ENCODE results near the gene WNT6.

Gene WNT6

DNA sequence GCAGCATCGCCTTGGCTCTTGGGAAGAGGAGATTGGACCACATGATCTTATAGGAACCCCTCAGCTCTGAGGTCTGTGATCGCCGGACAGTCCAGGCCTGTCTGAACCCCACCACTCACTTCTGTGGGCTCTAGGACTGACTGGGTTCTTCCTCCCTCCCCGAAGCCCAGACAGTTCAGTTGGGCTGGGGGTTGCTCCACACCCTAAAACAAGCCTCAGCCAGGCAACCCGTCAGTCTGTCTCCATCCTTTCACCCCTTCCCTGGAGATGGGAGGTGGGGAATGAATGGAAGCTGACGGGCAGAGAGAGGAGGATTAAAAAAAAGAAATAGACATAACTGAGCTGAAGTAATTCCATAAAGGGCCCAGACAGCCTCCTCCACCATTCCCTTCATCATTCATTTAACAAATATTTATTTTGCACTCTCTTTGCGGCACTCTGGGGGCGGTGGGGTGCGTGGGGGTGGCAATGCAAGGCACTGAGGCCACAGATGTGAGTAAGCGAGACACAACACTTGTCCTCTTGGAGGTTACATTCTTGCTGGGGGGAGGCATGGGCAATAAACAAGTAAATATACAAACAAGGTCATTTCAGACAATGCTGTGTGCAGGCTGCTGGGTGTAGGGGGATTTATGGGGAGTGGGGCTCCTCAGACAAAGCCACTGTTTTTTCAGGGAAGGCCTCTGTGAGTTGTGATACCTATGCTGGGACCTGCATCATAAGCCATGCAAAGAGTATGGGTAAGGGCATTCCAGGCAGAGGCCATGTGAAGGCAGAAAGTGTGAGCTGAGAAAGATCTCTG, 33.9 kb downstream of the WNT6 start:
- DNase-seq (ENCODE audit: low read depth in 3 of 3): no peak

- no peak for DNase-seq (ENCODE audit: low read depth in 3 of 3)
These were observed 34.7 kb downstream of the WNT6 start for GRCh38 chr2:218894151-218894879.

GRCh38 chr2:218894880-218895157, 35.2 kb downstream of the WNT6 start:
- DNase-seq (ENCODE audit: low read depth in 3 of 3): no peak

DNA sequence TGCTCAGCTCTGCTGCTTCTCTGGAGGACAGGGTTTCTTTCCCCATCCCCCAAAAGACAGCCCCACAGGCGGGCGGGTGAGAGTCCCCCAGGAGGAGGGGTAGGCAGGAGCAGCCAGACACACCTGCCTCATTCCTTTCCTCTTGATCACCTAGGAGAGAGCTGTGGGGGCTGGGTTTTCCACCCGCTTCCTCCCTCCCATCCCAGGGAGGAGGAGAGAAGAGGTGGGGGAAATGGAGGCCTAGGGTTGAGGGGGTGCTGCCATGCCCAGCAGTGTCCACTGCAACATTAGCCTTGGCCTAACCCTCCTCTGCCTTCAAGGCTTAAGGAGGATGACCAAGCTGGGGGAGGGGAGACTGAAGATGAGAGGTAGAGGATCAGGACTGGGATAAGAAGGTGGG, 35.7 kb downstream of the WNT6 start:
- DNase-seq (ENCODE audit: low read depth in 3 of 3): no peak

- no peak for DNase-seq (ENCODE audit: low read depth in 3 of 3)
These were observed 36.3 kb downstream of the WNT6 start for GRCh38 chr2:218895759-218896500.

GRCh38 chr2:218896501-218897393, 37.1 kb downstream of the WNT6 start:
- DNase-seq (ENCODE audit: low read depth in 3 of 3): peak; percentile 77 to 86 (median 84)

DNA sequence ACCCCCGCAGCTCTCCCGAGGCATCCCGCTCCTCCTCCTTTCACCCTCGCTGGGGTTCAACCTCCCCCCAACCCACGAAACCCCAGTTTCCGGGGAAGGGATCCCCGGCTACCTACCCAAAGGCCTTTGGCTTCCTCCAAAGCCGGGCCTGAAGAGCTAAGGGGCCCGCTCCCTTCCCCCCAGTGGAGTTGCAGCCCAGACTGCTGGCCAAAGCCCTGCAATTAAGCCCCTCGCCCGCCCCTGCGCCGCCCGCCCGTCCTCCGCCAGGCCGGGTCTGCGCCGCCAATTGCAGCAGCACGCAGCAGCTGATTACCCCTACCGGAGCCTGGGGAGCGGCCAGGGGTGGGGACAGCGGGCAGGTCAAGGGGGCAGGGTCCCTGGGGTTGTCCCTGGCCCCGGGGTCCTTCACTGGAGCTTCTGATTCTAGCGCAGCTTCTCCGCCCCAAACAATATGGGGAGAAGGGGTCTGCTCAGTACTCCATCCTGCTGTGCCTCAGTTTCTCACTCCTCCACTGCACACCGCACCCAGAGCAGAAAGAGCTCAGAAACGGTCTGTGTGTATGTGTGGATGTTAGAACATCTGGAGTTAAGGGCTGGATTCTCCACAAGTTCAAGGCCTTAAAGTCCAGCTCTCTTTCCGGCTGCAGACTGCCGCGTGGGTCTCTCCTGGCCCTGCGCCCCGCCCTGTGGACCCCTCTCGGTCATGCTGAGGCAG, 37.9 kb downstream of the WNT6 start:
- DNase-seq (ENCODE audit: low read depth in 3 of 3): no peak

DNA sequence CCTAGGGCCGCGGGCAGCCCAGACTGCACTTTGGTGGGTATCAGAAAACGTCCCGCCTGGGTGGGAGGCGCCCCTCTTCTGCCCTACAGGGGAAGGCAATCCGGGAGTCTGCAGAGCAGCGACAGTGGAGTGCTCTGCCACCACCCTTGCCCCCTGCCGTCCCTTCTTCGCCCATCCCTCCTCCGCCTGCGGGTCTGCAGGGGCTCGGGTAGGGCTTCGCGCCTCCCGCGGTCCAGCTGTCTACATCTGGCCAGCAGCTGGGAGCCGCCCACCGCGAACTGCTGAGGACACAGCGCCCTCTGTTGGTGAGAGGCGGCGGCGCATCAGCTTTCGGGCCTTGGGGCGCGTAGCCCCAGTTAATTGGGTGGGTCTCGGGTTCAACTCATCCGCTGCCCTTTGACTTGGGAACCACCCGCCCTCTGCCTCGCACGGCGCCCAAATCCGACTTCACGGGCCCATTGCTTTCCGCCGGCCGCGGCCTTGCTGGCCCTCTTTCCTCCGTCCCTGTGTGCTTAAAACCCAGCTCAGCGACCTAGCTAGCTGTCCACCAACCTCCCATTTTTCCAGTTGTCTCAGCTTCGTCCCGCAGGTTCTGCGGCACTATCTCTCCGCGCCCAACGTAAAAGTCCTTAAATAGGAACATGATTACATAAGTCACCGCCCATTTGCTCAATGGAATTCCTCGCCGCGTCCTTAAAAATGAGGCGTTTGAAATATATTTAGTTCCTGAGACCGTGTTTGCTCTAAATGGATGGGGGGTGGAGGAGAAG, 38.7 kb downstream of the WNT6 start:
- DNase-seq (ENCODE audit: low read depth in 3 of 3): peak; percentile 68 to 77 (median 76)

DNA sequence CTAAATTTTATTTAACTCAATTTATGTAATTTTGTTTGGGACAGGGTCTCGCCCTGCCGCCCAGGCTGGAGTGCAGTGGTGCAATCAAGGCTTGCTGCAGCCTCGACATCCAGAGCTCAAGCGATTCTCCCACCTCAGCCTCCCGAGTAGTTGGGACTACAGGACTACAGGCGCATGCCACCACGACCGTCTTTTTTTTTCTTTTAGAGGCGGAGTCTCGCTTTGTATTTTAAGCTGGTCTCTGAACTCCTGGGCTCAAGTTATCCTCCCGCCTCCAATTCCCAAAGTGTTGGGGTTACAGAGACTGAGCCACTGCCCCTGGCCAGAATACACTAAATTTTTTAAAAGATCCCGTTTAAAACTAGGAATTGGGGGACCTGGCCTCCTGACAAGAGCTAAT, 39.5 kb downstream of the WNT6 start:
- DNase-seq (ENCODE audit: low read depth in 3 of 3): no peak

DNA sequence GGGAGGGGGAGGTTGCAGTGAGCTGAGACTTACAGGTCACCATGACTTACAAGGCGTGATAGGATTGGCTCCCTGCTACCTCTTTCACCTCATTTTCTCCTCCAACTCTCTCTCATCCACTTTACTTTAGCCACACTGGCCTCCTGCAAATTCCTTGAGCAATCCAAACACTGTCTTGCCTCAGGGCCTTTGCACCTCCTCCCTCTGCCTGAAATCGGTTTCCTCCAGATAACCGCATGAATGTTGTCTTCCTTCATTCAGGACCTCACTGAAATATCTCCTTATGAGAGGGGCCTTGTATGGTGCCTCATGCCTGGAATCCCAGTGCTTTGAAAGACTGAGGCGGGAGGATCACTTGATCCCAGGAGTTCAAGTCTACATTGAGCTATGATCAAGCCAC, 42.8 kb downstream of the WNT6 start:
- DNase-seq (ENCODE audit: low read depth in 3 of 3): no peak

DNA sequence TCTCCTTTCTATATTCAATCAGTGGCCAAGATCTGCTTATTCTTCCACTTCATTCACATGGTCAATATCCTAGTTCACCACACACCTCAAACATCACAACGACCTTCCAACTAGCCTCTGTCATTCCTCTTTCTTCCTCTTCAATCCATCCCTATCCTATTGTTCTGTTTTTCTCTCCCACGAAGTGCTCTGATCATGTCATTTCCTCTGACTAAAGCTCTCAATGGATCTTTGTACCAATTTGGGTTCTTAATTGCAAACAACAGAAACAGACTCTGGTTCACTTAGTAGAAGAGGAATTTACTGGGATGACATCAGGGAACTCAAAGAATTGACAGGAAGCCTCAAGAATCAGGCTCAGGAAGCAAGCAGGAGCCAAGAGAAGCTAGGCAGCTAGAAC, 44.6 kb downstream of the WNT6 start:
- DNase-seq (ENCODE audit: low read depth in 3 of 3): no peak

DNA sequence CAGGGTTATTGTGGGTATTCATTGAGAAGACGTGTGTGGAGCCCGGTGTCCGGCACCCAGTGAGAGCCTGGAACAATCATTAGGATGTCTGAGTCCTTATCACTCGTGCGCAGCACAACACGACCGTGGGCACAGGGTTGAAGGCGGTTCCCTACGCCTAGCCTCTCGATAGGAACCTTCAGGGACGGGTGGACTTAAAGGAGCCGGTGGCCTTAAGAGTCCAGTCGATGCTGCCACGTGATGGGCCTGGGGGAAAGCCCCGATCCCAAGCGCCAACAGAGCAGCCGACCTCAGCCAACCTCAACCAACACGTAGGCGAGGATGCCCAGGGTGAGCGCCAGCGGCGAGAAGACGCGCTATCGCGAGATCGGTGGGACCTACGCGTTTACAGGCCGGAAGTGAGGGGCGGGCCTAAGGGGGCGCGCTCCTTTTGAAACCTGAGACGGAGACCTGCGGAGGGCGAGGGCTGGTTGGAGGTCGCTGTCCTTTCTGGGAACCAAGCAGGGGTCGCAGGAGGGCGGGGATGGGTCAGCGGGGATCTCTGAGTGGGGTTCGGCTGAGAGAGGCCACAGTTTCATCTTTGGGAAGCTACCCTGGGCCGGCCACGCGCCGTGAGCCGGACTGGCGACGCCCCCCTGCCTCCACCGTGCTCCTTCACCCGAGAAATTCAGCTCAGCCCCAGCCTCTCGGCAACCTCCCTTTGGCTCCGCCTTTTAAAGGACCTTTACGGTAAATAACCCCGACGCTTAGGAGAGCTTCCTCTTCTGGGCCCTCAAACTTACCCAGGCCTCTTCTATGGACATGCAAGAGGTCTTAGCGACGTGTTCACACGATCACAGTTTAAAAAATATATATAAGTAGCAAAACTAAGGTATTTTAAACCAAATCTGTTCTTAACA, 49.4 kb downstream of the WNT6 start:
- DNase-seq (ENCODE audit: low read depth in 3 of 3): peak; percentile 87 to 91 (median 88)

GRCh38 chr2:218910741-218911140, 51.1 kb downstream of the WNT6 start:
- no peak for DNase-seq (ENCODE audit: low read depth in 3 of 3)

DNA sequence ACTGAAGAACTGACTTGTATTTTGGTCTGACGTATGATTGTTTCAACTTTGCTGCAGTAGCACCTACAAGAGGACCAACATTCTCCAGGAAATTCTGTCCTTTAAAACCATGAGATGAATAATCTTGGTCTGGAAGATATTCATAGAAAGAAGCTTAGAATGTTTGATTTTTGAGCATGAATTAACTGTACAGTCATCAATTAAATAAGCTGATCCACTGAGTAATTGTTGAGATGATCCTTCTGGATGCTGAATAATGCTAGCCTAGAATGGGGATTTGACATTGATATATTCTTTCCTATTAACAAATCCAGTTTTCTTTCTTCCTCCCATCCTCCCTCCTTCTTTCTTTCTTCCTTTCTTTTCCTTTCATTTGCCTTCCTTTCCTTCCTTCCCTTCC, 60.9 kb downstream of the WNT6 start:
- DNase-seq (ENCODE audit: low read depth in 3 of 3): no peak
